Caco-2 (cell line): ENCODE results near the gene H2BK1. TPM values are rescaled to one million over a fixed set of nuclear protein-coding genes. Genes with fewer than 3 reads are reported as not detected.

Experiments
- BruUV-seq: library from RNA; stranded (reverse); fragments of 400-500 nt; replicated peaks from 2 replicates; lab custom pipeline; 2021; lab: Mats Ljungman, UMichigan
- CTCF ChIA-PET: fragments of 300-600 bp; sonication (Branson Sonifier 250); formaldehyde crosslinking; loops from one replicate; lab custom pipeline; 2022; ENCODE audit warnings: antibody characterized with exemption; lab: Charles Lee
- POLR2A ChIA-PET: fragments of 300-600 bp; sonication (Branson Sonifier 250); formaldehyde crosslinking; loops from one replicate; lab custom pipeline; 2022; ENCODE audit warnings: antibody characterized with exemption; lab: Charles Lee
- DNase-seq, 2 experiments: peaks; one replicate each; pipeline versions ENCODE4 v3.0.0 to v3.0.0-alpha.2; 2020 to 2022
- H3K27me3 ChIP-seq: replicated peaks from 2 replicates; pipeline ENCODE4 v1.6.0; 2011; ENCODE audit warnings: low read length; ENCODE audit not compliant: control insufficient read depth, insufficient read depth
- H3K36me3 ChIP-seq: 2 replicates; pipeline ENCODE4 v1.5.1; 2011; ENCODE audit warnings: low read length; ENCODE audit not compliant: control insufficient read depth, insufficient read depth
- H3K4me1 ChIP-seq: fragments of 250-450 bp; sonication (Bioruptor Pico); 2 replicates; pipeline ENCODE4 v1.5.1; 2020; ENCODE audit warnings: mild to moderate bottlenecking
- H3K4me3 ChIP-seq: 2 replicates; pipeline ENCODE4 v1.5.1; 2011; ENCODE audit warnings: low read depth, mild to moderate bottlenecking, control low read depth, low read length
- H3K9me3 ChIP-seq: fragments of 250-450 bp; sonication (Bioruptor Pico); 2 replicates; pipeline ENCODE4 v1.5.1; 2020; ENCODE audit warnings: mild to moderate bottlenecking, moderate library complexity
- H3K27ac Mint-ChIP-seq: one replicate; pipeline ENCODE4 v1.8.0; 2022; ENCODE audit warnings: mixed read lengths; ENCODE audit not compliant: unreplicated experiment
- H3K27me3 Mint-ChIP-seq: one replicate; pipeline ENCODE4 v1.8.0; 2022; ENCODE audit warnings: mixed read lengths; ENCODE audit not compliant: insufficient read depth, unreplicated experiment
- H3K36me3 Mint-ChIP-seq: one replicate; pipeline ENCODE4 v1.8.0; 2022; ENCODE audit warnings: mild to moderate bottlenecking, mixed read lengths; ENCODE audit not compliant: insufficient read depth, unreplicated experiment
- H3K4me1 Mint-ChIP-seq: one replicate; pipeline ENCODE4 v1.8.0; 2022; ENCODE audit warnings: low read depth, mixed read lengths; ENCODE audit not compliant: unreplicated experiment
- H3K4me3 Mint-ChIP-seq: one replicate; pipeline ENCODE4 v1.8.0; 2022; ENCODE audit warnings: mild to moderate bottlenecking, moderate library complexity, mixed read lengths; ENCODE audit not compliant: unreplicated experiment
- H3K9me3 Mint-ChIP-seq: one replicate; pipeline ENCODE4 v1.8.0; 2022; ENCODE audit warnings: mixed read lengths; ENCODE audit not compliant: unreplicated experiment
- CTCF ChIP-seq, 2 experiments: fragments of 200-600 bp in 1 of 2; IDR thresholded peaks; 1 replicate in 1 of 2; 2 replicates in 1 of 2; pipeline versions ENCODE4 v1.5.1 to v1.8.0; 2011 to 2022; ENCODE audit warnings: antibody characterized with exemption in 1 of 2, control low read depth in 1 of 2, inconsistent platforms in 1 of 2, low read depth in 1 of 2, low read length in 1 of 2, mild to moderate bottlenecking in 1 of 2, moderate library complexity in 1 of 2; ENCODE audit not compliant: insufficient read depth in 1 of 2, severe bottlenecking in 1 of 2, unreplicated experiment in 1 of 2
- intact Hi-C: fragments of 100-400 bp; cut with micrococcal nuclease; formaldehyde crosslinking; loops from one replicate; pipeline ENCODE4 v1.10.0; 2022; ENCODE audit not compliant: unreplicated experiment
- total RNA-seq: library from RNA; stranded (reverse); gene quantifications from 2 replicates; pipeline ENCODE4 v1.2.3, GENCODE V29; 2022

H2BK1 gene
- total RNA-seq, 1 experiment from 2014 or later, result not detected

- ChIA-PET CTCF (no interaction called here), POLR2A (no interaction called here)
- no peak overlapping the region for H3K27ac Mint-ChIP-seq
These were observed 22.7 kb downstream of the H2BK1 start for GRCh38 chr7:151187409-151188251.

GRCh38 chr7:151186640-151187408 is 23.5 kb downstream of the H2BK1 start, which contains the start of gene ASB10:
TSS of gene ASB10 (minus strand) at chr7:151187250. CDS start at chr7:151187130, 120 bp downstream.
- no peak within 1 kb of the TSS for H3K27ac Mint-ChIP-seq
- no peaks in the 10 kb centered on the region for H3K4me1 ChIP-seq
- no peaks in the 10 kb centered on the region for H3K9me3 ChIP-seq
- no peak for TF ChIP-seq CTCF (IDR thresholded peaks at IDR 0.05; ENCODE audit: insufficient read depth in 1 of 2, low read depth in 1 of 2, low read length in 1 of 2, severe bottlenecking in 1 of 2, unreplicated experiment in 1 of 2)
- BruUV-seq, result no TSS peak
- ChIA-PET POLR2A (no interaction called here), CTCF (no interaction called here)
- no peak for DNase-seq
- H3K9me3 Mint-ChIP-seq, result no peaks in the 10 kb centered on the region
- no peaks in the 10 kb centered on the region; the same call in 1 of the 2 replicates for H3K27me3 ChIP-seq
- H3K4me3 ChIP-seq, result no peak within 1 kb of the TSS
- H3K36me3 Mint-ChIP-seq, result no peaks in the 10 kb centered on the region
- H3K4me3 Mint-ChIP-seq, result no peak within 1 kb of the TSS
- no peaks in the 10 kb centered on the region for H3K36me3 ChIP-seq
- H3K4me1 Mint-ChIP-seq, result no peaks in the 10 kb centered on the region
- intact Hi-C loops, result no loop called here
- peaks cover 12% of the 10 kb centered on the region for H3K27me3 Mint-ChIP-seq

More at GRCh38 chr7:151187409-151188251, 22.7 kb downstream of the H2BK1 start:
- Histone ChIP-seq H3K27me3 (no peaks in the 10 kb centered on the region; the same call in 1 of the 2 replicates), H3K4me1 (no peaks in the 10 kb centered on the region), H3K4me3 (no peak overlapping the region), H3K9me3 (no peaks in the 10 kb centered on the region), H3K36me3 (no peaks in the 10 kb centered on the region)
- intact Hi-C loops, result no loop called here
- Mint-ChIP-seq H3K4me3 (no peak overlapping the region), H3K4me1 (no peaks in the 10 kb centered on the region), H3K9me3 (no peaks in the 10 kb centered on the region), H3K27me3 (peaks cover 12% of the 10 kb centered on the region), H3K36me3 (no peaks in the 10 kb centered on the region)
- BruUV-seq, result no TSS peak
- no peak for DNase-seq
- TF ChIP-seq CTCF (IDR thresholded peaks at IDR 0.05; ENCODE audit: insufficient read depth in 1 of 2, low read depth in 1 of 2, low read length in 1 of 2, severe bottlenecking in 1 of 2, unreplicated experiment in 1 of 2), result no peak
